Inferior parietal cortex (tissue), 1 donor: ENCODE results near the gene RHOT1.
"Not testable (repeated sequence)": the region's sequence is repeated elsewhere in the genome, so short reads cannot be mapped to it uniquely, and the experiment has no call there.

ENCODE experiments used
- DNase-seq: peaks from one replicate; pipeline ENCODE4 v3.0.0-alpha.2; 2016; ENCODE audit errors: extremely low spot score

RHOT1 gene

GRCh38 chr17:32227910-32228309 lies 85.6 kb downstream of the RHOT1 start:
- no peak for DNase-seq

DNA sequence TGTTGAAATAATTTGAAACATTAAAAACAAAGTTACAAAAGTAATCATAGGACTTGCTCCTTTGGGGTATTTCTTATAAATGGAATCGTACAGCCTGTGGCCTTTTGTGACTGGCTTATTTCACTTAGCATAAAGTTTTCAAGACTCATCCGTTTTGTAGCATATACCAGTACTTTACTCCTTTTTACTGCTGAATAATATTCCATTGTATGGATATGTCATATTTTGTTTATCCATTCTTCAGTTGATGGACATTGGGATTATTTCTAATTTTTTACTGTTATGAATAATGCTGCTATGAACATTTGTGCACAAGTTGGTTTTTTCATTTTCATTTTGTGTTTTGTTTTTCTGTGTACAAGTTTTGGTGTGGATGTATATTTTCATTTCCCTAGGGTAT lies 93.3 kb downstream of the RHOT1 start:
- DNase-seq, result no peak

DNA sequence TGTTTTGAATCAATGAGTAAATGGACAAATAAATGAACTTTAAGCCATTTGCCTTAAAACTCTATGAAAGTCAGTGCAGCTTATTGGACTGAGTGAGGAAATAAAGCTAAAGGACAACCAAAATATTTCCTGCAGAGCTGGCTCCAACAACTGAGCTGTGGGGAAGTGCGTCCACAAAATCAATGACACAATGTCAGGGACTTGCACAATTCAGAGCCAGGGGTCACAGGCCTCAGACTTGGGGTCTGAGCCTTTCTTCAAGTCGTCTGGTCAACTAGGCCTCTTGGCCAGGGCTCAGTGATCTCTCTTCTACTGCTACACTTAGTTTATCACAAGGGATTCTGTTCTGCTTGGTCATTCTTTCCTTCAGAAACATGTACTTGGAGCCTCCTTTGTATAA lies 97.2 kb downstream of the RHOT1 start:
- DNase-seq, result no peak

- DNase-seq, result no peak
Measured at GRCh38 chr17:32240750-32241149, 98.4 kb downstream of the RHOT1 start.

GRCh38 chr17:32241640-32242039 lies 99.3 kb downstream of the RHOT1 start:
- no peak for DNase-seq

DNA sequence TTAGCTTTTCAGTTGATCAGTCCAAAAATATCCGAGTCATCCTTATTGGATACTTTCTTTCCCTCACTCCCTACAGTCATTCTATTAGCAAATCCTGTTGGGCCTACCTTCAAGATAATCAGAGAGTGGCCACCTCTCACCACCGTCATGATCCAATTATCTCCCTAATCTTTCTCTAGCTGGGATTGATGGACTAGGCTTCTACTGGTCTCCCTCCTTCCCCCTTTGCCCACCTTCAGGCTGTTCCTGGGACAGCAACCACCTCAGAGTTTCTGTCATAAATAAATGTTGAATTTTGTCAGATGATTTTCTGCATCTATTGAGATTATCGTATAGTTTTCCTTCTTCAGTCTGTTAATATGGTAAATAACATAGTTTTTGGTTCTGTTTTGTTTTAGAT lies 107.2 kb downstream of the RHOT1 start:
- no peak for DNase-seq

- peak; percentile 90 for DNase-seq
Measured at GRCh38 chr17:32253117-32253611, 110.9 kb downstream of the RHOT1 start.

DNA sequence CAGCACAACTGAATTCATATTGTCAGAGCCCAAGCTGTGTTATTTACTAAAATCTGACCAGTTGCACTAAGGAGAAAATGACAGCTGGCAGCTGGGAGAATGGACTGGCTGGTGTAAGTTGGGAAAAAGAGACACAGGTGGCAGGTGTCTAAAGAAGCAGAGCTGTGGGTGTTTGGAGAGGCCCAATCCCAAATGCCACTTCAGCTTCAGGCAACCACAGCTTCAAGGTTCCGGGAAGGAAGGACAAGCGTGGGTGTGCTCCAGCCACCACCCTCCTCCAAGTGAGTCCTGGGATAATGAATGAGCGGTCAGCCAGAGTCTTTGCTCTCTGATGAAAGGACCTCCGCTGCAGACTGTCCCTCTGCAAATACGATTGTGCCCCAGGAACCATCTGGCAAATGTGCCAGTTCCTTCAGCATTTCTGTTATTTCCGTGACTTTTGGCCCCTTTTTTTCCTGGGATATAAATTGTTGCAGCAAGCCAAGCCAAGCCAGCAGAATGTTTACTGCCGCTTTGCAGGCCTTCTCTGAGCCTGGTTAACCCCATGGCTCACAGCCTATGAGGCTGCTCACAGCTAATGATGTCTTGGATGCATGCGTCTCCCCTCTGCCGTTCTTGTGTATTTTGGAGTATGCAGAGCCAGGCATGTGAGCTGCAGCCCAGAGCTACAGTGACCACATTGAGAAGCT lies 113.9 kb downstream of the RHOT1 start:
- DNase-seq, result no peak

GRCh38 chr17:32256701-32257019 lies 114.4 kb downstream of the RHOT1 start:
- no peak for DNase-seq

- DNase-seq, result peak; percentile 60
Measured at GRCh38 chr17:32258383-32259140, 116.3 kb downstream of the RHOT1 start.

DNA sequence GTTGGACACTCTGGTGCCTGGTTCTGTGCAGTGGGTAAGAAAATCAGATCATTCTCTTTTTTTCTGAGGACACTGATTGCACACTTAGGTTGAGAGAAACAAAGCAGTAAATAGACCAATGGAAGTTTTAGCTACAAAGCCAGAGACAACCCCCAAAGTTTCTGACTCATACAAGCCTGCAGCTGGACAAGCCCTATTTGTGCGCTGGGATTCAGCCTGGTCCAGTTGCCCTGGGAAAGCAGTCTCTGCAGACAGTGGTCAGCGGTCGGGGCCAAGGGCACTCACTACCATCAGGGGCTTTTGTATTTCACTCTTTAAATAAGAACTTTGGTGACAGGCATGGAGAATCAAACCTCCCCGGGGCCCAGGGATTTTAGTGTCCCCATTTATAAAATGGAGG lies 117.3 kb downstream of the RHOT1 start:
- DNase-seq, result no peak

DNA sequence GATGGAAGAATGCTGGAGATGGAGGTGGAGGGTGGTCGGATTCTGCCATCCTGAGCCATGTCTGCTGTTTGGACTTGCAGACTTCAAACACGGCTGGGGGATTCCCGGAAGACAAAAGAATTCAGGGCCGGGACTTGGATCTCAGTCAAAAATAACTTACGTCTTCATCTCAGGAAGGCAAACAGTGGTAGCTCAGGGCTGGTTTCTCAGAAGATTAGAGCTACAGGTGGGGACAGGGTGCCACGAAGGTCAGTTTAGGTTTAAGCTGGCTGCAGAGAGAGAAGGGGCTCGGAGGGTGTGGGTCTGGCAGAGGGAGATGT lies 119.1 kb downstream of the RHOT1 start:
- DNase-seq, result no peak

GRCh38 chr17:32261936-32262510 lies 119.7 kb downstream of the RHOT1 start:
- DNase-seq, result no peak

DNA sequence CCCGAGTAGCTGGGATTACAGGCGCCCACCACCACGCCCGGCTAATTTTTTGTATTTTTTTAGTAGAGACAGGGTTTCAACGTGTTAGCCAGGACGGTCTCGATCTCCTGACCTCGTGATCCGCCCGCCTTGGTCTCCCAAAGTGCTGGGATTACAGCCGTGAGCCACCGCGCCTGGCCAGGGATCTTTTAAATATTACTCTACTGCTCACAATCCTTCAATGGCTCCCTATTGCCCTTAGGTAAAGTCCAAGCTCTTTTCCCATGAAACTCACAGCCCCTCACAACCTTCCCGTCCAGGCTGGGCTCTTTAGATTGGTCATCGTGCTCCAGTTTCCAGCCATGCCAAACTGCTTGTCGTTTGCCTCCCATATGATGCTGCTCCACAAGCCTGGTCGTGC lies 121.2 kb downstream of the RHOT1 start:
- DNase-seq, result not testable (repeated sequence)

DNA sequence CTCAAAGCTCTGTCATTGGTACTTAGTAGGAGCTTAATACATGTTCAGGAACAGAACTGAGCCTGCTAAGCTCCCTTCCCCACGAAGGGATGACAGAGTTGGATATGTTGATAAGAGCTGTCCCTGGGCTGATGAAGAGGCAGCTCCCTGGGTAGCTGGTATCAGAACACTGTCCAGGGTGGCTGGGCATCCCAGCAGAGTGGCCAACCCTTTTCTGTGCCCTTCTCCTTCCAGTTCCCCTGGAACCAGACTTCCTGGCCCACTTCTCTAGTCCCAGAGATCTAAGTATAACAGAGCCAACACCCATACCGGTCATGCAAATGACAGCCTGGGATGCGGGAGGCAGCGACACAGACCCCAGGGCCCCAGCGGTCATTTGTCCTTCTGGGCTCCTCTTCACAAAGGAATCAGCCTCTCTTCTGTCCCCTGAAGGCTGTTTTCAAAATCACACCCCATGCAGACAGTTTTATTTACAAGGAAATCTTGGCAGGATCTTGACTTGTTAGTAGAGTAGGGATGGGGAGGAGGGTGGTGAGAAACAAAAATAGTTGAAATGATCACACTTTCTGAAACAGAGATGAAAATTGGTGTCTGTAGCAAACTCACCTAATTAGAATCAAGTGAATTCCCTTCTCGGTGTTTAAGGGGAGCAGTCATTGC lies 122.0 kb downstream of the RHOT1 start:
- peak; percentile 53 for DNase-seq

GRCh38 chr17:32264823-32265191 lies 122.5 kb downstream of the RHOT1 start:
- DNase-seq, result no peak

DNA sequence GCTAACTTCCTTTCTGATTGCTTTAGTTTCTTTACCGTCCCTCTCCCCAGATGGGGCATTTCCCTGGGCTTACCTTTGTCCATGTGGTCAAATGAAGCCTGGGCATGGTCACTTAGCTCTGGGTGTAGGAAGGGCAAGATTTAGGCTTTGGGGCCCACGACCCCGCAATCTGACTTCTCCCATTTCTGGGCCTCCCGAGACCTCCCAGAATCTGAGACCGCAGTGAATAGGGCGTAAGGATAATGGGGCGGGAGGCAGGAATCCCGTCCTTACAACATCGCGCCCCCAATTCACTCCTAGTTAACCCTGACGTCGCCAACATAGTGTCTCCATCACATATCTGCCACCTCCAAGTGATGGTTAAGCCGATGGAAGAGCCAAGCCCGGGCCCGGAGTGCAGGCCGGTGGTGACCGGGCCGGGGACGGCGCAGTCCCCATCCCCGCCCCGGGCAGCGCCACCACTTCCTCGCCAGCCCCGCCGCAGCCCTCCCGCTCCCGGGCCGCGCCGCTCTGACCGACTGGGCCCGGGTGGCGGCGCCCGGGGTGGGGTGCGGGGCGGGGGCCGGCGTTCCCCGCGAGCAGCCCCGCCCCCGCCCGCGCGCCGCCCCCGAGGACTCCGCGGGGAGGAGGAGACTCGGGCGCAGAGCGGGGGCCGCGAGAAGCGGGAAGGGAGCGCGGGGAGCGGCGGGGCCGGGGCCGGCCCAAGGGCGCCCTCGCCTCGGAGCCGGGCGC lies 123.1 kb downstream of the RHOT1 start, which contains the start of gene RHBDL3:
RHBDL3 (plus strand) TSS at position 641 of the 732 bp plus-strand sequence. CDS start 358 bp downstream, outside the sequence.
- DNase-seq, result no peak

DNA sequence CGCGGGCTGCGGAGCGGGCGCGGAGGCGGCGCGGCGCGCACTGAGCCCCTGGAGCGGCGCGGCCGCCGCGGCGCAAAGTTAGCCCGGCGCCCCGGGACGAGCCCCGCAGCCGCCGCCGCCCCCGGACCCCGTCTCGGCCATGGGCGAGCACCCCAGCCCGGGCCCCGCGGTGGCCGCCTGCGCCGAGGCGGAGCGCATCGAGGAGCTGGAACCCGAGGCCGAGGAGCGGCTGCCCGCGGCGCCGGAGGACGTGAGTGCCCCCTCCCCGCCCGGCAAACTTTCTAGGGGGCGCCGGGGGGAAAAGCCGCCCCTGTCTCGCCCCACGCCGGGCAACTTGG lies 123.7 kb downstream of the RHOT1 start:
- no peak for DNase-seq

GRCh38 chr17:32266389-32267301 lies 124.3 kb downstream of the RHOT1 start:
- no peak for DNase-seq

DNA sequence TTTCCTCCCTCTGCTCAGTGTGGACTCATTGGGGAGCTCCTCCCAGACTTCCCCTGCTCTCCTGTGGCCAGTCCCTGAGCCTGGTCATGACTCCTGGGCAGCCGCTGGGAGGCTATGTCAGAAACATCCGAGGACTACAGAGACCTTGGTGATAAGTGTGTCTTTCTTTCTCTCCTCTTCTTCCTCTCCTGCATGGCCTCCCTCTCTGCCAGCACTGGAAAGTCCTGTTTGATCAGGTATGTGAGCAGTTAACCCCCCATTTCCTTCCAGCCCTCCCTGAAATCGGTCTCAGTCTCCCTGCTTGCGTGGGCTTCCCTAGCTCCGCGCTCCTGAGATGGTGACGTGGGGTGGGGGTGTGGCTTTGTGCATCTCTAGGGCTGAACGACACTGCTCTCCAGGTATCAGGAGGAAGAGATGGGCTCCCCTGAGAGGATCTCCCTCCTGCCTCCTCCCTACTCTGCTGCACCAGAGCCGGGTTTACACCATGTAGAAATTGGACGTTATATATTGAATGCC lies 125.4 kb downstream of the RHOT1 start:
- no peak for DNase-seq
